ENCODE measurements around the gene NR3C1.
"Not testable (repeated sequence)": the region's sequence is repeated elsewhere in the genome, so short reads cannot be mapped to it uniquely, and the experiment has no call there.

Gene NR3C1

DNA sequence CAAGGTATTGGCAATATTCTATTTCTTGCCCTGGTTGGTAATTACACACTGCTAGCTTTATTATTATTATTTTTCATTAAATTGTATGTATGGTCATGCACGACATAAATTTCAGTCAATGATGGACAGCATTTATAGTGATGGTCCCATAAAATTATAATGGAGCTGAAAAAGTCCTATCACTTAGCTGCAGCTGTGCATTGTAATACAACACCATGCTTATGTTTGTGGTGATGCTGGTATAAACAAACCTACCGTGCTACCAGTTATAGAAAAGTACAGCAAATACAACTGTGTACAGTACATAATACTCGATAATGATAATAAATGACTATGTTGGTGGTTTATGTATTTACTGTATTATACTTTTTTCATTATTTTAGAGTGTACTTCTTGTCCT is 65.5 kb downstream of the NR3C1 start:
- no peak for DNase-seq (ENCODE audit: low read depth)

- DNase-seq (ENCODE audit: low read depth), result no peak
These were observed 67.0 kb downstream of the NR3C1 start for GRCh38 chr5:143336485-143336884.

GRCh38 chr5:143334903-143335302 is 68.6 kb downstream of the NR3C1 start:
- DNase-seq (ENCODE audit: low read depth), result no peak

DNA sequence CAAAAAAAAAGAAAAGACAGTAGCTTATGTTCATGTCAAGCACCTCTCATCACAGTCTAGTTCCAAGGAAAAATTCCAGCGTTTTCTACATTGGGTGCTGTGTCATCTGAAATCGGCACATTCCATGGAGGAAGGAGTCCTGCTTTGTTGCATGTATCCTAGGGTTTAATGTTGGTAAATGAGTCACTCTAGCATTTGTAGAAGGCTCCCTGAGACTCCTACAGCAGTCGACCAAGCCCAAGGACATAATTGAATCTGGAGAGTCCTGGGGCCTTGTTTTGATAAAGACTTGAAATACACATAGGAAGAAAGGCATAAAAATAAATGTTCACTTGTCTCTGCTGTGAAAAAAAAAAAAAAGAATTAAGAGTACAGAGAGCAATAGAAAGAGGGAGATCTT is 69.1 kb downstream of the NR3C1 start:
- not testable (repeated sequence) for DNase-seq (ENCODE audit: low read depth)

GRCh38 chr5:143331956-143332355 is 71.5 kb downstream of the NR3C1 start:
- DNase-seq (ENCODE audit: low read depth), result no peak

DNA sequence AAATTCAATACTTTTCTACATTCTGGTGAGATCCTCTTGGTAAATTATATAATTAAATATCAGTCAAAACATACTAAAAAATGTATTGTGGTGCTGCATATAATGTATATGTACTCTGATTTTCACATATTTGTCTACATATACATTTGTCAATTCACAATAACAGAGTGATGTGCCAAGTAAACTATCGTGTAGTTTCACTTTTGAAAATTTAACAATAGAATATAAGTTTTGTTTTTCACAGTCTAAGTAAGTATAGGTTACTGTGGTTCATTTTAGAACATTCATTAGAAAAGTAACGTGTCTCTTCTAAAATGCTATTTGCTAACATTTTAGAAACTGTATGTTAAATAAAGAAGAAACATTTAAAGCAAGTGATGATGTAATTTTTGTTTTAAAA is 73.6 kb downstream of the NR3C1 start:
- no peak for DNase-seq (ENCODE audit: low read depth)

DNA sequence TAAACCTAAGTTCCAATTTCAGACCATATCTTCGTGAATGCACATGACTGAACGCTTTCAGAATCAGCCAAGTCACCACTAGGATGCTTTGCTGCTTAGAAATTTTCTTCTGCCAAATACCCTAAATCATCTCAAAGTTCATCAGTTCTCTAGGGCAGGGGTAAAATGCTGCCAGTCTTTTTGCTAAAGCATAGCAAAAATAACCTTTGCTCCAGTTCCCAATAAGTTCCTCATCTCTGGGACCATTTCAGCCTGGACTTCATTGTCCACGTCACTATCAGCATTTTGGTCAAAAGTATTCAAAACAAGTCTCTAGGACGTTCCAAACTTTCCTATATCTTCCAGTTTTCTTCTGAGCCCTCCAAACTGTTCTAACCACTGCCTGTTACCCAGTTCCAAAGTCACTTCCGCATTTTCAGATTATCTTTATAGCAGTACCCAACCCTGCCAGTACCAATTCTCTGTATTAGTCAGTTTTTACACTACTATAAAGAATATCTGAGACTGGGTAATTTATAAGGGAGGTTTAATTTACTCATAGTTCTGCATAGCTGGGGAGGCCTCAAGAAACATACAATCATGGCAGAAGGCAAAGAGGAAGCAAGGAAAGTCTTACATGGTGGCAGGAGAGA is 74.8 kb downstream of the NR3C1 start:
- DNase-seq (ENCODE audit: low read depth), result no peak

DNA sequence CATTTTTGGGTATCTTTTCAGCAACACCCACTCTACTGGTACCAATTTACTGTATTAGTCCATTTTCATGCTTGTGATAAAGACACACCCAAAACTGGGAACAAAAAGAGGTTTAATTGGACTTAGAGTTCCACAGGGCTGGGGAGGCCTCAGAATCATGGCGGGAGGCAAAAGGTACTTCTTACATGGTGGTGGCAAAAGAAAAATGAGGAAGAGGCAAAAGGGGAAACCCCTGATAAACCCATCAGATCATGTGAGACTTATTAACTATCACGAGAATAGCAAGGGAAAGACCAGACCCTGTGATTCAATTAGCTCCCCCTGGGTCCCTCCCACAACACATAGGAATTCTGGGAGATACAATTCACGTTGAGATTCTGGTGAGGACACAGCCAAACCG is 78.4 kb downstream of the NR3C1 start:
- DNase-seq (ENCODE audit: low read depth), result not testable (repeated sequence)

- not testable (repeated sequence) for DNase-seq (ENCODE audit: low read depth)
These were observed 80.4 kb downstream of the NR3C1 start for GRCh38 chr5:143322931-143323630.

GRCh38 chr5:143322176-143322575 is 81.3 kb downstream of the NR3C1 start:
- no peak for DNase-seq (ENCODE audit: low read depth)

DNA sequence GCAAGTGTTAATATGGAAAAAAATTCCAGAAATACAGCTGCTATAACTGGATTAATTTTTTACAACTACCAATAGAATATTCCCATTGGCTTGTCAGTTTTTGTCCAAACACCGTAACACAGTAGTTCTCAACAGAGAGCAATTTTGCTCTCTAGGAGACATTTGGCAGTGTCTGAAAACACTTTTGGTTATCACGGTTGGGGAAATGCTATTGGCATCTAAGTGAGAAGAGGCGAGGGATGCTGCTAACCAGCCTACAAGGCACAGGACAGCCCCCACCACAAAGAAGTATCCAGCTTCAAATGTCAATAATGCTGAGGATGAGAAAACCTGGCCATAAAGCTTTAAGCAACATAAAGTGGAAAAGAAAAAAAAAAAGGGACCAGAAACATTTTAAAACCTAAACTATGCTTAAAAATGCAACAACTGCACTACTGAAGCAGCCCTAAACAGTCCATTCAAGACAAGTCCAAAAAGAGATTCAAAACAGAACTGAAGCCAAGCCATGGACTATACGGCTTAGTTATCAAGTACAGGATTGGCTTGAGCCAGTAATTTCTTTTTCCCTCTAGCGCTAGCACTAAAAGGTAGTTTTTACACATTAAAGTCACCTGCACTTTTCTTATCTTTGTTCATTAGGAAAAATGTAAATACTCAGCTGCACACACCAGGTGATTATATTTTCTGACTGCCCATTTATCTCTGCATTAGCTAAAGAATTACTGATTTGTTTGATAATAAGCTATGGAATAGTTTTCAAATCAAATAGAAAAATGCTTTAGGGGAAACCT is 83.9 kb downstream of the NR3C1 start:
- DNase-seq (ENCODE audit: low read depth), result no peak

DNA sequence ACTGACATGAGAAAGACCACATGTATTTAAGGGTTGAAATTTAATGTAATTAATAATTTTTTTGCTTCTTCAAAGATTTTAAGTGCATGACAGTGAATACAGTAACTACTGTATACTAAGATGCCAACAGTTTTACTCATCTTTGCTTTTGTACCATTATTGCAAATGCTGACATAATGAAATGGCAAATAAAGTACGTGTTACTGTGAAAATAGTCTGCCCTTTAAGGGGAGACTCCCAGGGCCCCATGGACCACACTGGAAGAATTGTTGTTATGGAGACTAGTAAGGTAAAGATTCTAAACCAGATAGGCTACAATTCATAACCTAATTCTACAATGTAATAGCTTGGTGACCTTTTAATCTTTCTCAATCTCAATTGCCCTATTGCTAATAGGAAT is 84.7 kb downstream of the NR3C1 start:
- DNase-seq (ENCODE audit: low read depth), result no peak

DNA sequence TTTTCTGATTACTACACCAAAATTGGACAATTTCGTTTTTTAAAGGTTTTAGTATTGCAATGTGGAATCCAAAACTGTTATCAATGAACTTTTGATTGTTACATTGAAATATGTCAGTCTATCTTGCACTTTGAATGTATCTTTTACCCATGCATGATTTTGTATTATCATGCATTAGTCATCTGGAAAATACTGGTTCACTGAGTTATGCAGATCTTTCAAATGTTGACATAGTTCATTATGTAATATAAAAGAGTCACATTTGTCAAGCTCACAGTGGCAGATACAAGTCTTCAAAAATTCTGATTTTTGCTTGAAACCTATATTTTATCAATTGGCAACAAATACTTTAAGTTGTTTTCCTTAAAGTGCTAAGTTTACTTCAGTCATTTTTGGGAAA is 85.2 kb downstream of the NR3C1 start:
- no peak for DNase-seq (ENCODE audit: low read depth)

GRCh38 chr5:143316844-143317631 is 86.4 kb downstream of the NR3C1 start:
- DNase-seq (ENCODE audit: low read depth), result no peak

DNA sequence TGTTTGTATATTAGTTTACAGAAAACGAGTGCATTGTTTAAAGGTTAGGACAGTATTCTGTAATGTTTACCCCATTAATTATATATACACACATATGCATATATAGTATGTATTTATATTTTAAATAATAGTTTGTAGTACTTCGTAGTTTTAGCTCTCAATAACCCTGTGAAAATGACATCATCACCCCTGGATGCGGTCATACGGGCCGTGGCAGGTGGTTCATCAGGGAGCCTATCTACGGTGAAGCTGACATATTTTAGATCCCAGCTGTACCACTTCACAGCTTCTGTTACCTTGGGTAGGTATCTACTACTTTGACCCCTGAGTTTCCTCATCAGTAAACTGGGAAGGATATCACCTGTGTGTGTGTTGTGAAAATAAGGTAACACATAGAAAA is 87.1 kb downstream of the NR3C1 start:
- DNase-seq (ENCODE audit: low read depth), result no peak

DNA sequence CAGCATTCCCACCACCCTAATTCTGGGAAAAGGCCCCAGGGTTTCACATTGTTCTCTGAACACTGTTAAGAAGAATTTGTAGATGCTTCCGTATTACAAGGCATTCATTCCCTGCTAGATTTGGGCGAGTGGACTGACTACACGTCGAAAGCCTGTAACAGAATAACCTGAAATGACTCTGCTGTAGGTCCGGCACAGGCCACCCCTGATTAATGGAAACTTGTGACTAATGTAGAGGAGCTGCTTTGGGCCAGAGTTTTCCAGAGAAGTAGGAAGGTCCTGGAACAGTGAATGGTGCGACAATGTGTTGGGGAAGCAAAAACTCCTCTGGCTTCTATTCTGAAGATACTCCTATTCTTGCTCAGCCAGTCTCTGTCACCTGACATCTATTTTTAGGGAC is 87.6 kb downstream of the NR3C1 start:
- no peak for DNase-seq (ENCODE audit: low read depth)

DNA sequence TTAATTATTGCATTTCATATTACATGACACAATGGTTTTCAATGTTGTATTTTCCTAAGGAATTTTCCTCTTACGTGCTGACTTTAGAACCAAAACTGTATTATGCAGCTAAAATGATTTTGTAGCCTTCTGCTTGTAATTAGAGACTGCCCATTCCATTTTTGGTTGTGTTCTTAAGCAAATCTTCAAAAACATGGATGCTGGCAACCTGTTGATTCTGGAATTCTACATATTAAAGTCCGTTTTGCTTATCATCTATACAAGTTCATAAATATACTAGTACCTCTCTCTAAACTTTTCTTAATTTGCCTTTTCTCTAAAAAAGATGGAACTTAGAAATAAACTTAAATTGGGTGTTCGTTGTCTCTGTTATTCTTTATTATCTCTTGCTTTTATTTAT is 88.3 kb downstream of the NR3C1 start:
- no peak for DNase-seq (ENCODE audit: low read depth)

GRCh38 chr5:143314659-143315058 is 88.8 kb downstream of the NR3C1 start:
- DNase-seq (ENCODE audit: low read depth), result no peak

DNA sequence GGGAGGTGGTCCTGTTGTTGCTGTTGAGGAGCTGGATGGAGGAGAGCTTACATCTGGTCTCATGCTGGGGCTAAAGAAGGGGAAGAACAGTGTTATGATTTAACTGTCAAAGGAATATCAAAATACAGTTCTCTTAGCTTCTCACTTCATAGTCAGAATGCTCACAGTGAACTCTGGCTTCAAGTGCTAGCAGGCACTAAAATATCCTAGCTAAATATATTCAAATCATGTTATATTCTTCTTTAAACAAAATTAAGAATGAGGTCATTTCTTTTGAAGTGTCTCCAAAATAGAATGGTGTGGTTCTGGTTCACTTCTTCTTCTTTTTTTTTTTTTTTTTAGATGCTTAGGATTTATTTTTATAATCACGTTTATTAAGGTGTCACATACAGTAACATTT is 89.4 kb downstream of the NR3C1 start:
- no peak for DNase-seq (ENCODE audit: low read depth)

GRCh38 chr5:143313298-143313852 is 90.1 kb downstream of the NR3C1 start:
- DNase-seq (ENCODE audit: low read depth), result no peak

GRCh38 chr5:143312822-143313221 is 90.7 kb downstream of the NR3C1 start:
- no peak for DNase-seq (ENCODE audit: low read depth)

DNA sequence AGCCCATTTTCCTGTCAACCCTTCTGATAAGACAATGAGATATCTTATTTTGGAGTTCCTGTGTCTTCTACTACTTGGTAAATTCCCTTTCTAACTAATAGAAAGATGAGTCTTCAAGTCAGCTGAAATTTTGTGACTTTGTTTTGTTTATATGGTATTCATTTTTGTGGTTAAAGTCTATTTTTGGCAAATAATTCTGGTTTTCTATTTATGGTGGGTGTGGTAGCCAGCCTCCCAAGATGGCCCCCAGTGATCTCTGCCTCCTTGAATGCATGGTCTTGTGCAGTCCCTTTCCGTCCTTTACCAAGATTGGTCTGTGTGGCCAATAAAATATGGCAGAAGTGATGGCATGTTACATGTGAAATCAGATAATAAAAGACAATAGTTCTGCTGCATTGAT is 91.5 kb downstream of the NR3C1 start:
- no peak for DNase-seq (ENCODE audit: low read depth)
